ENCODE results near the gene AJAP1. TPM values are rescaled to one million over a fixed set of nuclear protein-coding genes. Genes with fewer than 3 reads are reported as not detected.

Gene AJAP1
- total RNA-seq, 1 experiment from 2014 or later, result not detected

- H3K36me3 ChIP-seq (ENCODE audit: low read depth), result no peaks in the 10 kb centered on the region
- H3K9me2 ChIP-seq (ENCODE audit: insufficient read depth), result no peaks in the 10 kb centered on the region
- H2AFZ ChIP-seq, result no peak overlapping the region
- ChIA-PET POLR2A (ENCODE audit: unreplicated experiment) (no interaction called here), CTCF (no interaction called here)
- no peaks in the 10 kb centered on the region for H3F3A ChIP-seq (ENCODE audit: insufficient read depth, low read depth)
- no peak overlapping the region for H3K4me2 ChIP-seq
- no peaks in the 10 kb centered on the region for H4K20me1 ChIP-seq (ENCODE audit: insufficient read depth)
- no peak overlapping the region for H3K27ac ChIP-seq
- TF ChIP-seq EZH2 (IDR thresholded peaks at IDR 0.05; ENCODE audit: low read depth) (no peak), CTCF (conservative IDR thresholded peaks at IDR 0.05) (no peak)
- intact Hi-C loops (cut with micrococcal nuclease; ENCODE audit: unreplicated experiment), result no loop called here
- no peaks in the 10 kb centered on the region for H3K79me2 ChIP-seq (ENCODE audit: low read depth)
- BruUV-seq (replicated peaks), result no TSS peak
- no peaks in the 10 kb centered on the region for H3K9me3 ChIP-seq (ENCODE audit: insufficient read depth, low read depth)
- no peaks in the 10 kb centered on the region for H3K4me1 ChIP-seq (replicated peaks; ENCODE audit: insufficient read depth)
- no peak overlapping the region for H3K4me3 ChIP-seq
- no peak for DNase-seq
- peaks cover 50% of the 10 kb centered on the region for H3K27me3 ChIP-seq (ENCODE audit: insufficient read depth, low read depth)
Observed at GRCh38 chr1:4634156-4634792, 20.1 kb upstream of the AJAP1 start.

GRCh38 chr1:4634793-4635406 is 19.5 kb upstream of the AJAP1 start:
- no peaks in the 10 kb centered on the region for H3K36me3 ChIP-seq (ENCODE audit: low read depth)
- H4K20me1 ChIP-seq (ENCODE audit: insufficient read depth), result no peaks in the 10 kb centered on the region
- DNase-seq, result no peak
- BruUV-seq (replicated peaks), result no TSS peak
- peaks cover 52% of the 10 kb centered on the region for H3K27me3 ChIP-seq (ENCODE audit: insufficient read depth, low read depth)
- no peak overlapping the region for H3K4me2 ChIP-seq
- intact Hi-C loops (cut with micrococcal nuclease; ENCODE audit: unreplicated experiment), result no loop called here
- H3K79me2 ChIP-seq (ENCODE audit: low read depth), result no peaks in the 10 kb centered on the region
- H3K4me1 ChIP-seq (replicated peaks; ENCODE audit: insufficient read depth), result no peaks in the 10 kb centered on the region
- ChIA-PET POLR2A (ENCODE audit: unreplicated experiment) (no interaction called here), CTCF (no interaction called here)
- H3K4me3 ChIP-seq, result no peak overlapping the region
- H2AFZ ChIP-seq, result no peak overlapping the region
- H3F3A ChIP-seq (ENCODE audit: insufficient read depth, low read depth), result no peaks in the 10 kb centered on the region
- H3K9me2 ChIP-seq (ENCODE audit: insufficient read depth), result no peaks in the 10 kb centered on the region
- TF ChIP-seq EZH2 (IDR thresholded peaks at IDR 0.05; ENCODE audit: low read depth) (no peak), CTCF (conservative IDR thresholded peaks at IDR 0.05) (no peak)
- no peak overlapping the region for H3K27ac ChIP-seq
- no peaks in the 10 kb centered on the region for H3K9me3 ChIP-seq (ENCODE audit: insufficient read depth, low read depth)

- H3K79me2 ChIP-seq (ENCODE audit: low read depth), result no peaks in the 10 kb centered on the region
- intact Hi-C loops (cut with micrococcal nuclease; ENCODE audit: unreplicated experiment), result no loop called here
- H3K4me2 ChIP-seq, result no peak overlapping the region
- POLR2A ChIA-PET (ENCODE audit: unreplicated experiment), result no interaction called here
- H2AFZ ChIP-seq, result no peak overlapping the region
- no peak for DNase-seq
- H4K20me1 ChIP-seq (ENCODE audit: insufficient read depth), result no peaks in the 10 kb centered on the region
- H3K9me2 ChIP-seq (ENCODE audit: insufficient read depth), result no peaks in the 10 kb centered on the region
- H3K27ac ChIP-seq, result no peak overlapping the region
- BruUV-seq (replicated peaks), result no TSS peak
- no peaks in the 10 kb centered on the region for H3K36me3 ChIP-seq (ENCODE audit: low read depth)
- CTCF ChIA-PET, result no interaction called here
- no peaks in the 10 kb centered on the region for H3F3A ChIP-seq (ENCODE audit: insufficient read depth, low read depth)
- peaks cover 61% of the 10 kb centered on the region for H3K27me3 ChIP-seq (ENCODE audit: insufficient read depth, low read depth)
- H3K4me1 ChIP-seq (replicated peaks; ENCODE audit: insufficient read depth), result no peaks in the 10 kb centered on the region
- no peak overlapping the region for H3K4me3 ChIP-seq
- TF ChIP-seq EZH2 (IDR thresholded peaks at IDR 0.05; ENCODE audit: low read depth) (no peak), CTCF (conservative IDR thresholded peaks at IDR 0.05) (no peak)
- H3K9me3 ChIP-seq (ENCODE audit: insufficient read depth, low read depth), result no peaks in the 10 kb centered on the region
Observed at GRCh38 chr1:4636186-4636585, 18.2 kb upstream of the AJAP1 start.
